Stimulated activated CD4-positive, alpha-beta T cell treated with anti-CD3 and anti-CD28 coated beads, Interleukin-1b, Interleukin-23, amount 100 ng/mL, for 4 hours (primary cell): ENCODE data around the gene DCTN2.
"Not testable (repeated sequence)": the region's sequence is repeated elsewhere in the genome, so short reads cannot be mapped to it uniquely, and the experiment has no call there.

Source experiments
- DNase-seq, 2 donors: peaks; one replicate each; pipeline ENCODE4 v3.0.0-alpha.2; 2020; ENCODE audit warnings: low read depth in 2 of 2

The DCTN2 gene

GRCh38 chr12:57577981-57578758 is 31.2 kb upstream of the DCTN2 start:
- no peak for DNase-seq

- DNase-seq: no peak
These were observed 29.7 kb upstream of the DCTN2 start for GRCh38 chr12:57576613-57577160.

GRCh38 chr12:57575771-57576612 is 29.0 kb upstream of the DCTN2 start:
- DNase-seq: no peak

GRCh38 chr12:57574795-57575194 is 27.8 kb upstream of the DCTN2 start:
- no peak for DNase-seq

GRCh38 chr12:57571926-57572762 is 25.2 kb upstream of the DCTN2 start:
- no peak for DNase-seq

- not testable (repeated sequence) for DNase-seq
These were observed 23.4 kb upstream of the DCTN2 start for GRCh38 chr12:57570438-57570837.

- no peak for DNase-seq
These were observed 22.9 kb upstream of the DCTN2 start for GRCh38 chr12:57569858-57570257.

GRCh38 chr12:57568838-57569237 is 21.8 kb upstream of the DCTN2 start:
- DNase-seq: no peak

- no peak for DNase-seq
These were observed 17.3 kb upstream of the DCTN2 start for GRCh38 chr12:57564178-57564740.

GRCh38 chr12:57563358-57563757 is 16.4 kb upstream of the DCTN2 start:
- no peak for DNase-seq

- DNase-seq: not testable (repeated sequence)
These were observed 14.1 kb upstream of the DCTN2 start for GRCh38 chr12:57561117-57561516.

GRCh38 chr12:57560516-57560915 is 13.5 kb upstream of the DCTN2 start:
- DNase-seq: no peak

- DNase-seq: no peak
These were observed 11.9 kb upstream of the DCTN2 start for GRCh38 chr12:57558864-57559263.

GRCh38 chr12:57554897-57555296 is 7.9 kb upstream of the DCTN2 start:
- DNase-seq: no peak

- DNase-seq: no peak
These were observed 7.5 kb upstream of the DCTN2 start for GRCh38 chr12:57554453-57554852.

GRCh38 chr12:57553343-57554202 is 6.6 kb upstream of the DCTN2 start:
- DNase-seq: no peak

- DNase-seq: no peak
These were observed 5.9 kb upstream of the DCTN2 start for GRCh38 chr12:57552835-57553313.

GRCh38 chr12:57552306-57552651 is 5.3 kb upstream of the DCTN2 start:
- no peak for DNase-seq

GRCh38 chr12:57551637-57552305 is 4.8 kb upstream of the DCTN2 start:
- no peak for DNase-seq
